ENCODE data around the gene PRDM16.

Gene PRDM16

GRCh38 chr1:3319874-3320245 is 250.9 kb downstream of the PRDM16 start (continued):
- TF ChIP-seq PRDM6 (tag by site-specific recombination; IDR thresholded peaks at IDR 0.05) = no peak
- TF ChIP-seq ZNF2 (tag by site-specific recombination; IDR thresholded peaks at IDR 0.05) = peak; percentile 61; the same call in 1 of the 2 replicates

GRCh38 chr1:3320246-3321152 is 251.5 kb downstream of the PRDM16 start:
- H3K4me1 ChIP-seq (ENCODE audit: control insufficient read depth, insufficient read depth, low read length) = peaks cover 13% of the 10 kb centered on the region
- H3K4me3 ChIP-seq (ENCODE audit: low read depth, low read length) = no peak overlapping the region
- CTCF ChIA-PET = interaction anchor here (0.5 to 1.5 kb wide), 10 partner anchors 7 to 757 kb away, joined by 3 to 6 read pairs (median 3); no protein-coding TSS in a partner anchor
- no peak for TF ChIP-seq PRDM4 (tag by site-specific recombination; IDR thresholded peaks at IDR 0.05)
- TF ChIP-seq ZIC2 (tag by site-specific recombination; IDR thresholded peaks at IDR 0.05) = peak; percentile 54
- no peak for TF ChIP-seq BCL11B (tag by site-specific recombination; IDR thresholded peaks at IDR 0.05; ENCODE audit: low read depth)
- TF ChIP-seq KLF17 (tag by site-specific recombination; IDR thresholded peaks at IDR 0.05) = no peak
- TF ChIP-seq KLF1 (tag by site-specific recombination; IDR thresholded peaks at IDR 0.05) = no peak
- TF ChIP-seq ZNF843 (tag by site-specific recombination; IDR thresholded peaks at IDR 0.05) = no peak
- no peak; the same call in 1 of the 2 replicates for TF ChIP-seq ZNF398 (tag by site-specific recombination; IDR thresholded peaks at IDR 0.05)
- TF ChIP-seq SCRT2 (tag by site-specific recombination; IDR thresholded peaks at IDR 0.05) = no peak
- TF ChIP-seq HIC1 (tag by site-specific recombination; IDR thresholded peaks at IDR 0.05) = no peak
- TF ChIP-seq ZFHX2 (tag by site-specific recombination; conservative IDR thresholded peaks at IDR 0.05) = peak; percentile 52
- 0 out of 2 replicates have a peak, but pooled peaks have one; percentile 32 for TF ChIP-seq ZBTB8A (tag by site-specific recombination; IDR thresholded peaks at IDR 0.05)
- TF ChIP-seq ATF2 (tag by site-specific recombination; IDR thresholded peaks at IDR 0.05; ENCODE audit: low read depth) = no peak
- TF ChIP-seq ZNF600 (tag by site-specific recombination; IDR thresholded peaks at IDR 0.05) = 0 out of 2 replicates have a peak, but pooled peaks have one; percentile 36
- no peak for TF ChIP-seq ZNF184 (tag by site-specific recombination; IDR thresholded peaks at IDR 0.05)
- TF ChIP-seq ZBTB17 (tag by site-specific recombination; IDR thresholded peaks at IDR 0.05) = 0 out of 2 replicates have a peak, but pooled peaks have one; percentile 29
- TF ChIP-seq ZNF473 (tag by site-specific recombination; IDR thresholded peaks at IDR 0.05) = no peak
- no peak for TF ChIP-seq ZNF366 (tag by site-specific recombination; conservative IDR thresholded peaks at IDR 0.05)
- peak; percentile 98 for TF ChIP-seq ZNF18 (tag by site-specific recombination; IDR thresholded peaks at IDR 0.05)
- no peak for TF ChIP-seq KLF10 (tag by site-specific recombination; IDR thresholded peaks at IDR 0.05)
- no peak for TF ChIP-seq ZBTB21 (tag by site-specific recombination; IDR thresholded peaks at IDR 0.05)

More at GRCh38 chr1:3320246-3321152, 251.5 kb downstream of the PRDM16 start:
- POLR2A ChIA-PET = no interaction called here
- Histone ChIP-seq H3K36me3 (ENCODE audit: control insufficient read depth in 2 of 2, insufficient read depth in 1 of 2, low read length in 2 of 2) (no peaks in the 10 kb centered on the region), H3K27ac (ENCODE audit: extremely low read depth, low read depth, low read length) (no peak overlapping the region; the same call in 1 of the 2 replicates), H3K9me3 (ENCODE audit: control insufficient read depth, insufficient read depth, low read depth, low read length) (no peaks in the 10 kb centered on the region)
